ENCODE measurements around the gene GNAI1.

DNA sequence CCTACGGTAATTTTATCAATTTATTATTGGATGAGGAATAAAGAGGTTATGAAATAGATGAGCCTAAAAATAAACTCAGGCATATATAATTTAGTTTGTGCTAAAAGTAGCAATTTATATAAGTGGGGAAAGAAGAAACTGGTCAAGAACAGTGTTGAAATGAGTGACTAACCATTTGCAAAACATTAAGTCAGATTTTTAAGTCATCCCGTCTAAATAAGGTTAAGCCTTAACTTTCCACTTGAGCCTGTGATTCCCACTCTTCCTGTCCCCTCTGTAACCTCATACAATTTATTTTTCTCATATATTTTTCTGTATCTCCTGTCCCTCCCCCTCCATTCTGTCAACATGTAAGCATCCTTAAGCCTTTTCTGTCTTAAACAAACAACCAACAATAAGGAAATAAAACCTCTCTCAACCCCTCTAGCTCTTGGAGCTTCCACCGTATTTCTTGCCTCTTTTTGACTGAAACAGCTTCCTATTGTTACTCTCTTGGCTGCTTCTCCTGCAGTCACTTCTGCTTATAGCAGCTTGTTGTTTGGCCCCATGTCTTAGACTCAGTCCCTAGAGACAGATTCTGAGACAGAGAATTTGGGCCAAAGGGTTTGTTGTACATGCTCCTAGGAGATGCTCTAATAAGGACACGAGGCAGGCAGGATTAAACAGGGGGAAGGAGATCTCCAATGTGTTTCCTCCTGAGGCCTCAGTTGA is 109.7 kb downstream of the GNAI1 start:
- TF ChIP-seq, protein P1, sequence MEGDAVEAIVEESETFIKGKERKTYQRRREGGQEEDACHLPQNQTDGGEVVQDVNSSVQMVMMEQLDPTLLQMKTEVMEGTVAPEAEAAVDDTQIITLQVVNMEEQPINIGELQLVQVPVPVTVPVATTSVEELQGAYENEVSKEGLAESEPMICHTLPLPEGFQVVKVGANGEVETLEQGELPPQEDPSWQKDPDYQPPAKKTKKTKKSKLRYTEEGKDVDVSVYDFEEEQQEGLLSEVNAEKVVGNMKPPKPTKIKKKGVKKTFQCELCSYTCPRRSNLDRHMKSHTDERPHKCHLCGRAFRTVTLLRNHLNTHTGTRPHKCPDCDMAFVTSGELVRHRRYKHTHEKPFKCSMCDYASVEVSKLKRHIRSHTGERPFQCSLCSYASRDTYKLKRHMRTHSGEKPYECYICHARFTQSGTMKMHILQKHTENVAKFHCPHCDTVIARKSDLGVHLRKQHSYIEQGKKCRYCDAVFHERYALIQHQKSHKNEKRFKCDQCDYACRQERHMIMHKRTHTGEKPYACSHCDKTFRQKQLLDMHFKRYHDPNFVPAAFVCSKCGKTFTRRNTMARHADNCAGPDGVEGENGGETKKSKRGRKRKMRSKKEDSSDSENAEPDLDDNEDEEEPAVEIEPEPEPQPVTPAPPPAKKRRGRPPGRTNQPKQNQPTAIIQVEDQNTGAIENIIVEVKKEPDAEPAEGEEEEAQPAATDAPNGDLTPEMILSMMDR (IDR thresholded peaks at IDR 0.05; ENCODE audit: insufficient read depth, low read depth, low read length) = no peak
- no peak for TF ChIP-seq EZH2 (IDR thresholded peaks at IDR 0.05; ENCODE audit: insufficient read depth, low read length)

All from astrocyte (in vitro differentiated cells and primary cell).